ENCODE results near the gene MSI2. TPM values are rescaled to one million over a fixed set of nuclear protein-coding genes. Genes with fewer than 3 reads are reported as not detected.
A peak's percentile ranks its signal among the peaks of the same experiment; 100 is the strongest.

Gene MSI2
- total and polyA plus RNA-seq, 9 of the 15 experiments (the other 6 are each of a cell fraction or from before 2014, with no cell fraction given), result 4.6 to 61.8 (median 42.4) TPM

- intact Hi-C loops (cut with micrococcal nuclease), result loop anchor here (5.0 kb wide), 1 partner anchor 217 kb away; no protein-coding TSS in a partner anchor
- Histone ChIP-seq H3K4me1 (replicated peaks in 1 of 2; ENCODE audit: control insufficient read depth in 2 of 2, insufficient read depth in 2 of 2, low read length in 2 of 2) (peaks cover 8 to 13% of the 10 kb centered on the region in 2 experiments; a peak in 4 of 5 replicates), H3K9ac (ENCODE audit: insufficient read depth in 1 of 2, low read depth in 2 of 2, low read length in 2 of 2) (0 out of 4 replicates have a peak overlapping the region, but pooled peaks of 1 of the 2 experiments have one; percentile 43), H4K20me1 (replicated peaks; ENCODE audit: control insufficient read depth, insufficient read depth, low read length) (no peaks in the 10 kb centered on the region; the same call in 1 of the 2 replicates), H3K27me3 (ENCODE audit: control insufficient read depth in 2 of 2, insufficient read depth in 2 of 2, low read length in 2 of 2) (no peaks in the 10 kb centered on the region), H3K36me3 (ENCODE audit: control insufficient read depth, insufficient read depth, low read length) (peaks cover 3% of the 10 kb centered on the region; the same call in 1 of the 3 replicates), H3K27ac (ENCODE audit: extremely low read depth, low read depth, low read length) (no peak overlapping the region), H3K4me2 (ENCODE audit: insufficient read depth, low read length) (no peak overlapping the region), H3K9me1 (ENCODE audit: control insufficient read depth, insufficient read depth, low read length) (peaks cover 5% of the 10 kb centered on the region), H2AFZ (ENCODE audit: low read depth, low read length) (no peak overlapping the region), H3K9me3 (replicated peaks; ENCODE audit: control insufficient read depth, insufficient read depth, low read depth, low read length) (no peaks in the 10 kb centered on the region), H3K79me2 (ENCODE audit: control insufficient read depth, insufficient read depth, low read length) (peaks cover 11% of the 10 kb centered on the region; the same call in 2 of the 3 replicates), H3K4me3 (no peak overlapping the region)
- 67% methylated on average over 23 of the region's 25 CpGs for WGBS (ENCODE audit: insufficient coverage, low coverage, missing lambda C conversion rate)
- in situ Hi-C loops (cut with MboI), result no loop called here
- BruUV-seq (replicated peaks), result no TSS peak
- ChIA-PET CTCF (ENCODE audit: low intra/inter-chr PET ratio) (no interaction called here), POLR2A (interaction anchor here (1.1 kb wide), 1 partner anchor 9 kb away, joined by 3 read pairs; no protein-coding TSS in a partner anchor)
- no peak for DNase-seq (ENCODE audit: extremely low read depth in 1 of 4, low spot score in 3 of 4)
- no peak for ATAC-seq
- FAIRE-seq, result no peak
- TF ChIP-seq SMAD4 (CRISPR knock-in tag; conservative IDR thresholded peaks at IDR 0.05), result no peak
- TF ChIP-seq YY1 (IDR thresholded peaks at IDR 0.05; ENCODE audit: borderline replicate concordance in 1 of 3, control insufficient read depth in 1 of 3, extremely low read depth in 1 of 3, insufficient read depth in 3 of 3, insufficient read length in 1 of 3, insufficient replicate concordance in 2 of 3, low read depth in 1 of 3, low read length in 2 of 3), result peak in 1 of 3 experiments; percentile 47
- peak in 1 of 3 experiments; percentile 17; a peak in 1 of 6 replicates for TF ChIP-seq ZBTB11 (CRISPR knock-in tag; IDR thresholded peaks at IDR 0.05)
Measured at GRCh38 chr17:57455063-57455914, 199.0 kb downstream of the MSI2 start.

All from K562 (cell line).